Gastrocnemius medialis (tissue), 4 donors: ENCODE measurements around the gene GNMT.

Experiments used
- POLR2A ChIP-seq, 2 donors: fragments of 450-650 bp; IDR thresholded peaks; one replicate each; pipeline ENCODE4 v1.6.1; 2017; ENCODE audit warnings: antibody characterized with exemption in 2 of 2, mild to moderate bottlenecking in 2 of 2, moderate library complexity in 2 of 2
- TF ChIP-seq, protein P1 (sequence below), 5 experiments: fragments of 450-650 bp in 3 of 5; fragments of 200-600 bp in 2 of 5; sonication (generic) in 2 of 5; IDR thresholded peaks in 4 of 5; conservative IDR thresholded peaks in 1 of 5; 1 replicate in 4 of 5; 2 replicates in 1 of 5; pipeline ENCODE4 v1.5.1; 2016 to 2019; ENCODE audit warnings: antibody characterized with exemption in 5 of 5, mild to moderate bottlenecking in 3 of 5, moderate library complexity in 3 of 5

- TF ChIP-seq, protein P1, sequence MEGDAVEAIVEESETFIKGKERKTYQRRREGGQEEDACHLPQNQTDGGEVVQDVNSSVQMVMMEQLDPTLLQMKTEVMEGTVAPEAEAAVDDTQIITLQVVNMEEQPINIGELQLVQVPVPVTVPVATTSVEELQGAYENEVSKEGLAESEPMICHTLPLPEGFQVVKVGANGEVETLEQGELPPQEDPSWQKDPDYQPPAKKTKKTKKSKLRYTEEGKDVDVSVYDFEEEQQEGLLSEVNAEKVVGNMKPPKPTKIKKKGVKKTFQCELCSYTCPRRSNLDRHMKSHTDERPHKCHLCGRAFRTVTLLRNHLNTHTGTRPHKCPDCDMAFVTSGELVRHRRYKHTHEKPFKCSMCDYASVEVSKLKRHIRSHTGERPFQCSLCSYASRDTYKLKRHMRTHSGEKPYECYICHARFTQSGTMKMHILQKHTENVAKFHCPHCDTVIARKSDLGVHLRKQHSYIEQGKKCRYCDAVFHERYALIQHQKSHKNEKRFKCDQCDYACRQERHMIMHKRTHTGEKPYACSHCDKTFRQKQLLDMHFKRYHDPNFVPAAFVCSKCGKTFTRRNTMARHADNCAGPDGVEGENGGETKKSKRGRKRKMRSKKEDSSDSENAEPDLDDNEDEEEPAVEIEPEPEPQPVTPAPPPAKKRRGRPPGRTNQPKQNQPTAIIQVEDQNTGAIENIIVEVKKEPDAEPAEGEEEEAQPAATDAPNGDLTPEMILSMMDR (IDR thresholded peaks at IDR 0.05 in 4 of 5, conservative IDR thresholded peaks at IDR 0.05 in 1 of 5) = no peak
- no peak for TF ChIP-seq POLR2A (IDR thresholded peaks at IDR 0.05)
Observed at GRCh38 chr6:42979523-42980177, 19.1 kb downstream of the GNMT start.
